ENCODE data around the gene HECA.

The HECA gene

DNA sequence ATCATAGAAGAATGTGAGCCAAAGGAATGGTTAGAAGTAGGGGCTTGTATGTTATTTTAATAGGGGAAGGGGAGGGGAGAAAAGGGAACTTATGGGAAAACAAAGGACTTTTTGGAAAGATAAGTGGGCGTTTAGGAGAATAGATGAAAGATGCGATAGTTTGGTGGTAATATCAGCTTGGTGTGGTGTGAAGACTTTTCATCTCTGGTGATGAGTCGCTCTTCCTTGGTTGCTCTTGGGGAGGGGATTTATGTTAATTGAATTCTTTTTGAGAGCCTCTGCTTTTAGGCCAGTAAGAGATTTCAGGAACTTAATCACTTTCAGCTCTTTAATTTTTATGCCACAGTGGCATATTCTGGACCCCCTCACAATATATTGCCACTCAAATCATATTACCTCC lies 10.8 kb downstream of the HECA start:
- in situ Hi-C loops (cut with HindIII; ENCODE audit: low sequenced_read_pairs), result no loop called here
- DNase-seq (ENCODE audit: low read depth), result no peak
- no peak overlapping the region for H3K4me3 ChIP-seq (ENCODE audit: low read depth, low read length)
- TF ChIP-seq CTCF (IDR thresholded peaks at IDR 0.05; ENCODE audit: low read depth, low read length, missing control alignments), result no peak

DNA sequence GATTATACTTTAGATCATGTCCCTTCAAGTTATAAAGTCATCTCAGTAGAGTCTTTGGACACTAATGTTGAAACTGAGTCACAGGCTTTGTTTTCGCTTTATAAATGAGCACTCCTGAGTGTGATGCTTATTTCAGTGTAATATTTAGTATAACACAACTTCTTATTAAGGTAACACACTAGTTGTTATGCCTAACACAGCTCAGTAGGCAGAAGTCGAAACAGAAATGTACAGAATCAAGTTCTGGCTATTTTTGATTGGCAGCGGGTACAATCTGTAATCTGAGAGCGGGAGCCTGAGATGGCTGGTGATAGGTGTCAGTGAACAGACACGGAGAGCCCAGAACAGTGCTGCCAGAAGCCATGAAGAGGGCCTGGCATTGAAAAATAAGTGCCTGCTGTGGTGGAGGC lies 11.4 kb downstream of the HECA start:
- no peak for DNase-seq (ENCODE audit: low read depth)
- no peak for TF ChIP-seq CTCF (IDR thresholded peaks at IDR 0.05; ENCODE audit: low read depth, low read length, missing control alignments)
- in situ Hi-C loops (cut with HindIII; ENCODE audit: low sequenced_read_pairs), result no loop called here
- no peak overlapping the region for H3K4me3 ChIP-seq (ENCODE audit: low read depth, low read length)

- no peak for TF ChIP-seq CTCF (IDR thresholded peaks at IDR 0.05; ENCODE audit: low read depth, low read length, missing control alignments)
- H3K4me3 ChIP-seq (ENCODE audit: low read depth, low read length), result no peak overlapping the region
- DNase-seq (ENCODE audit: low read depth), result no peak
- in situ Hi-C loops (cut with HindIII; ENCODE audit: low sequenced_read_pairs), result no loop called here
Measured at GRCh38 chr6:139147628-139148027, 12.7 kb downstream of the HECA start.

GRCh38 chr6:139148557-139149235 lies 13.8 kb downstream of the HECA start:
- in situ Hi-C loops (cut with HindIII; ENCODE audit: low sequenced_read_pairs), result no loop called here
- no peak for TF ChIP-seq CTCF (IDR thresholded peaks at IDR 0.05; ENCODE audit: low read depth, low read length, missing control alignments)
- DNase-seq (ENCODE audit: low read depth), result no peak
- H3K4me3 ChIP-seq (ENCODE audit: low read depth, low read length), result no peak overlapping the region

DNA sequence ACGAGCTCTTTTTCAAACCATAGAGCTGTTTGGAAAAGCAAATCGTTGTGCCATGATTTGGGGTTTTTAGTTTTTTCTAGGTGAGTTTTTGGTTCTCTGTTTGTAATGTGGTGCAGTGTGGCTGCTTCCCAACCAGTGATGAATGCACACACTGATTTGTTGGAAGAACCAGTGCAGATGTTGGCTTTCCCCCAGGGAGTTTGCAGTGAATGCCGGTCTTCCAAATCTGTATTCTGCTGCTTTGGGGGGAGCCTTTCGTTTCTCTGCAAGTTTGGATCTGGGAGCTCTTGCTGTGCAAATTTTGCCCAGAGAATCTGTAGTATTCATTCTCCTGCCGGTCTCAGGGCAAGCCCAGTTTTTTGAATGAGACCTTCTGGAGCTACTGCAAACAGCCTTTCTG lies 14.5 kb downstream of the HECA start:
- DNase-seq (ENCODE audit: low read depth), result peak; percentile 20
- H3K4me3 ChIP-seq (ENCODE audit: low read depth, low read length), result no peak overlapping the region
- no peak for TF ChIP-seq CTCF (IDR thresholded peaks at IDR 0.05; ENCODE audit: low read depth, low read length, missing control alignments)
- in situ Hi-C loops (cut with HindIII; ENCODE audit: low sequenced_read_pairs), result no loop called here

GRCh38 chr6:139150920-139151319 lies 16.0 kb downstream of the HECA start:
- DNase-seq (ENCODE audit: low read depth), result no peak
- no peak for TF ChIP-seq CTCF (IDR thresholded peaks at IDR 0.05; ENCODE audit: low read depth, low read length, missing control alignments)
- no peak overlapping the region for H3K4me3 ChIP-seq (ENCODE audit: low read depth, low read length)
- in situ Hi-C loops (cut with HindIII; ENCODE audit: low sequenced_read_pairs), result no loop called here

Data from astrocyte of the cerebellum (primary cell).